Neuronal stem cell (in vitro differentiated cells): ENCODE results near the gene SGF29.

ENCODE experiments used
- DNase-seq: peaks from one replicate; pipeline ENCODE4 v3.0.0-alpha.2; 2013; ENCODE audit warnings: low spot score
- H2AFZ ChIP-seq: one replicate; pipeline ENCODE4 v1.6.1; 2013; ENCODE audit warnings: mild to moderate bottlenecking, low read length, inconsistent platforms
- H2AK5ac ChIP-seq: 2 replicates; pipeline ENCODE4 v1.6.1; 2013; ENCODE audit warnings: low read depth, mild to moderate bottlenecking, inconsistent platforms, low read length, moderate library complexity, mixed read lengths
- H2BK120ac ChIP-seq: 2 replicates; pipeline ENCODE4 v1.6.1; 2013; ENCODE audit warnings: low read depth, mild to moderate bottlenecking, inconsistent platforms, low read length, moderate library complexity, mixed read lengths
- H2BK12ac ChIP-seq: one replicate; pipeline ENCODE4 v1.6.1; 2013; ENCODE audit warnings: low read length, inconsistent platforms
- H2BK15ac ChIP-seq: 2 replicates; pipeline ENCODE4 v1.6.1; 2013; ENCODE audit warnings: mild to moderate bottlenecking, low read length, inconsistent platforms, mixed read lengths
- H2BK5ac ChIP-seq: one replicate; pipeline ENCODE4 v1.6.1; 2013; ENCODE audit warnings: inconsistent platforms, mild to moderate bottlenecking, low read length, moderate library complexity
- H3K14ac ChIP-seq: one replicate; pipeline ENCODE4 v1.6.1; 2013; ENCODE audit warnings: low read length, inconsistent platforms
- H3K18ac ChIP-seq: 2 replicates; pipeline ENCODE4 v1.6.1; 2013; ENCODE audit warnings: low read length, inconsistent platforms
- H3K23ac ChIP-seq: 2 replicates; pipeline ENCODE4 v1.6.1; 2013; ENCODE audit warnings: low read depth, mild to moderate bottlenecking, mixed read lengths, low read length, inconsistent platforms; ENCODE audit not compliant: poor library complexity
- H3K27ac ChIP-seq: replicated peaks from 3 replicates; pipeline ENCODE4 v1.5.1; 2013; ENCODE audit warnings: low read length, inconsistent platforms
- H3K27me3 ChIP-seq, 3 experiments: 2 replicates each; pipeline ENCODE4 v1.6.1; 2013; ENCODE audit warnings: low read length in 3 of 3, mild to moderate bottlenecking in 2 of 3, inconsistent platforms in 1 of 3, low read depth in 1 of 3, mixed read lengths in 1 of 3, moderate library complexity in 1 of 3; ENCODE audit not compliant: control insufficient read depth in 3 of 3, insufficient read depth in 3 of 3
- H3K36me3 ChIP-seq, 2 donors: replicated peaks in 1 of 2; 2 replicates each; pipeline ENCODE4 v1.6.1; 2013; ENCODE audit warnings: low read length in 2 of 2; ENCODE audit not compliant: control insufficient read depth in 2 of 2, insufficient read depth in 2 of 2
- H3K4ac ChIP-seq: 2 replicates; pipeline ENCODE4 v1.6.1; 2013; ENCODE audit warnings: inconsistent platforms, mild to moderate bottlenecking, low read length, moderate library complexity
- H3K4me1 ChIP-seq, 2 donors: 1 replicate in 1 of 2; 2 replicates in 1 of 2; pipeline ENCODE4 v1.6.1; 2013; ENCODE audit warnings: low read length in 2 of 2, low read depth in 1 of 2; ENCODE audit not compliant: control insufficient read depth in 2 of 2, insufficient read depth in 1 of 2
- H3K4me2 ChIP-seq: one replicate; pipeline ENCODE4 v1.6.1; 2013; ENCODE audit warnings: mild to moderate bottlenecking, low read length, inconsistent platforms; ENCODE audit not compliant: insufficient read depth, poor library complexity, severe bottlenecking
- H3K4me3 ChIP-seq, 2 donors: 2 replicates each; pipeline ENCODE4 v1.5.1; 2013; ENCODE audit warnings: low read length in 2 of 2, mild to moderate bottlenecking in 2 of 2, inconsistent platforms in 1 of 2, moderate library complexity in 1 of 2
- H3K79me1 ChIP-seq: one replicate; pipeline ENCODE4 v1.6.1; 2013; ENCODE audit warnings: low read depth, mild to moderate bottlenecking, inconsistent platforms, low read length, moderate library complexity
- H3K9ac ChIP-seq: one replicate; pipeline ENCODE4 v1.6.1; 2013; ENCODE audit warnings: mild to moderate bottlenecking, low read depth, low read length, inconsistent platforms; ENCODE audit not compliant: poor library complexity
- H3K9me3 ChIP-seq, 2 donors: replicated peaks in 1 of 2; 2 replicates each; pipeline versions ENCODE3 to v1.6.1; 2013; ENCODE audit warnings: low read length in 2 of 2, mild to moderate bottlenecking in 2 of 2, inconsistent platforms in 1 of 2, low read depth in 1 of 2, mixed read lengths in 1 of 2, moderate library complexity in 1 of 2; ENCODE audit not compliant: control insufficient read depth in 2 of 2, insufficient read depth in 1 of 2
- H4K8ac ChIP-seq: one replicate; pipeline ENCODE4 v1.6.1; 2013; ENCODE audit warnings: low read depth, mild to moderate bottlenecking, inconsistent platforms, low read length, moderate library complexity
- H4K91ac ChIP-seq: one replicate; pipeline ENCODE4 v1.6.1; 2013; ENCODE audit warnings: low read length, low read depth, mild to moderate bottlenecking, inconsistent platforms; ENCODE audit not compliant: poor library complexity
- WGBS, 2 donors: extraction: QIAGEN DNeasy Blood & Tissue Kit; methylation state at CpG; one replicate each; pipeline ENCODE4 v1.1.7; 2013; ENCODE audit warnings: missing lambda C conversion rate in 2 of 2, mixed read lengths in 1 of 2; ENCODE audit not compliant: insufficient read length in 2 of 2, insufficient replicate concordance in 1 of 2; ENCODE audit errors: extremely low coverage in 2 of 2; 5-methylcytosine and 5-hydroxymethylcytosine counted together

SGF29 gene

DNA sequence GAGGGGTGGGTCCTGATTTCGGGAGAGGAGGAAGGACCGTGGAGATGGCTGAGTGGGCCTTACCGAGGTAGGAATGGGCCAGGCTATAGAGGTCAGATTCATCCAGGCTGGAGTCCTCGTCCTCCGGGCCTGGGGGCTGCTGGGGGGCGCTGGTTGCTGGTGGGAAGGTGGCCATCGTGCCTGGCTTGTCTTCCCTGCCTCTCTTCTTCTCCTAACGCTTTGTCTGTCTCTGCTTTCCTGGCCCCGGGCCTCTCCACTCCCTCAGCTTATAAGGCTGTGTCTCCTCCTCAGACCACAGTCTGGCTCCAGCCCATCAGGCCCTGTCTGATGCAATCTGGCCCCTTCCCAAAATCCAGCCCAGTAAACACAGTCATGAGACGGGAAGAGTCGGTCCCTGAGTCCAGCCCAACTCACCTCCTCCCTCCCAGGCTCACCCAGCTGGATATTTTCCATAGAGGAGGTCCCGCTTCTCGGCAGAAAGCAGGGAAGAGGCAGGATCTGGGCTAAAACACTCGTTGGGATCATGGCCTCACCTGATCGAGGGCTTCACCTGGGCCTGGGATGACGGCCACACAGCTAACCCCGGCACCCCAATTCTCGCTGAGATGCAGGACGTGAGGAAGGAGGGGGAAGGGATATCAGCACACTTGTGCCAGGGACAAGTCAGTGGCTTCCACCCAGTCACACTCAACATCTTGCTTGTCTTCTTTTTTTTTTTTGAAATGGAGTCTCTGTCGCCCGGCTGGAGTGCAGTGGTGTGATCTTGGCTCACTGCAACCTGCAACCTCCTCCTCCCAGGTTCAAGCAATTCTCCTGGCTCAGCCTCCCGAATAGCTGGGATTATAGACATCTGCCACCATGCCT lies 14.8 kb upstream of the SGF29 start, which contains the start of gene NUPR1:
TSS of gene NUPR1 (minus strand) at position 242 of the 864 bp plus-strand sequence. CDS start at position 175, 67 bp downstream.
- H3K79me1 ChIP-seq = peaks cover 1% of the 10 kb centered on the region
- no peak within 1 kb of the TSS for H4K8ac ChIP-seq
- H3K18ac ChIP-seq = peak within 1 kb of the TSS; percentile 19
- no peak within 1 kb of the TSS for H4K91ac ChIP-seq
- peak within 1 kb of the TSS; percentile 72 for H3K9ac ChIP-seq
- H2BK12ac ChIP-seq = no peak within 1 kb of the TSS
- no peaks in the 10 kb centered on the region for H3K36me3 ChIP-seq
- H2BK120ac ChIP-seq = no peak within 1 kb of the TSS
- peak within 1 kb of the TSS; percentile 95 for H2AK5ac ChIP-seq
- H3K23ac ChIP-seq = no peak within 1 kb of the TSS
- no peak for DNase-seq
- H3K4me1 ChIP-seq = peaks cover 0 to 4% of the 10 kb centered on the region in 2 donors
- H2AFZ ChIP-seq = peak within 1 kb of the TSS; percentile 81
- no peaks in the 10 kb centered on the region for H3K9me3 ChIP-seq
- whole genome bisulfite sequencing, 2 donors = no CpG with 5 or more reads among the region's 22 CpGs
- no peak within 1 kb of the TSS for H3K4me3 ChIP-seq
- no peak within 1 kb of the TSS for H2BK5ac ChIP-seq
- H3K14ac ChIP-seq = no peak within 1 kb of the TSS
- H3K27ac ChIP-seq = no peak within 1 kb of the TSS
- H3K27me3 ChIP-seq = no peaks in the 10 kb centered on the region
- H3K4ac ChIP-seq = peak within 1 kb of the TSS; percentile 1
- no peak within 1 kb of the TSS for H3K4me2 ChIP-seq
- H2BK15ac ChIP-seq = no peak within 1 kb of the TSS

GRCh38 chr16:28540346-28540745 lies 13.4 kb upstream of the SGF29 start:
- Histone ChIP-seq H2BK15ac (no peak overlapping the region), H3K4me3 (no peak overlapping the region), H3K4me2 (no peak overlapping the region), H3K23ac (no peak overlapping the region), H3K27me3 (no peaks in the 10 kb centered on the region), H2BK120ac (no peak overlapping the region), H2BK5ac (no peak overlapping the region), H3K9ac (no peak overlapping the region), H3K9me3 (no peaks in the 10 kb centered on the region), H3K4ac (no peak overlapping the region), H4K8ac (no peak overlapping the region), H3K18ac (no peak overlapping the region), H2BK12ac (no peak overlapping the region), H3K4me1 (peaks cover 0 to 4% of the 10 kb centered on the region in 2 donors), H3K14ac (no peak overlapping the region), H3K27ac (no peak overlapping the region), H3K79me1 (peaks cover 1% of the 10 kb centered on the region), H2AFZ (no peak overlapping the region), H3K36me3 (no peaks in the 10 kb centered on the region), H2AK5ac (no peak overlapping the region), H4K91ac (no peak overlapping the region)
- no CpG with 5 or more reads among the region's 3 CpGs for WGBS, 2 donors
- DNase-seq = no peak

- Histone ChIP-seq H3K4ac (no peak overlapping the region), H2AFZ (peak overlapping the region; percentile 22), H3K14ac (no peak overlapping the region), H3K36me3 (no peaks in the 10 kb centered on the region), H2BK120ac (no peak overlapping the region), H3K27ac (no peak overlapping the region), H3K9ac (peak overlapping the region; percentile 50), H3K4me3 (no peak overlapping the region), H4K91ac (no peak overlapping the region), H3K9me3 (no peaks in the 10 kb centered on the region), H3K18ac (no peak overlapping the region), H3K27me3 (no peaks in the 10 kb centered on the region), H3K4me1 (no peaks in the 10 kb centered on the region), H3K4me2 (no peak overlapping the region), H2BK5ac (no peak overlapping the region), H3K79me1 (peaks cover 1% of the 10 kb centered on the region), H2BK15ac (no peak overlapping the region), H2AK5ac (no peak overlapping the region), H2BK12ac (no peak overlapping the region), H4K8ac (no peak overlapping the region), H3K23ac (no peak overlapping the region)
- no CpG with 5 or more reads among the region's 7 CpGs for WGBS, 2 donors
- DNase-seq = no peak
Observed at GRCh38 chr16:28542646-28543045, 11.1 kb upstream of the SGF29 start.

- Histone ChIP-seq H2BK15ac (no peak overlapping the region), H3K27me3 (no peaks in the 10 kb centered on the region), H2AFZ (peak overlapping the region; percentile 22), H3K4me3 (no peak overlapping the region), H3K9me3 (no peaks in the 10 kb centered on the region), H2BK5ac (no peak overlapping the region), H3K14ac (no peak overlapping the region), H3K4me2 (no peak overlapping the region), H2AK5ac (no peak overlapping the region), H3K27ac (no peak overlapping the region), H4K8ac (no peak overlapping the region), H2BK12ac (no peak overlapping the region), H3K36me3 (no peaks in the 10 kb centered on the region), H3K23ac (no peak overlapping the region), H2BK120ac (no peak overlapping the region), H3K79me1 (peaks cover 1% of the 10 kb centered on the region), H3K4ac (no peak overlapping the region), H3K18ac (no peak overlapping the region), H3K9ac (no peak overlapping the region), H3K4me1 (no peaks in the 10 kb centered on the region), H4K91ac (no peak overlapping the region)
- WGBS, 2 donors = no CpG with 5 or more reads among the region's 7 CpGs
- DNase-seq = no peak
Observed at GRCh38 chr16:28543072-28543471, 10.6 kb upstream of the SGF29 start.
